ENCODE data around the gene RASSF5.
"Not testable (repeated sequence)": the region's sequence is repeated elsewhere in the genome, so short reads cannot be mapped to it uniquely, and the experiment has no call there.

The RASSF5 gene

GRCh38 chr1:206569556-206569955 lies 62.2 kb downstream of the RASSF5 start:
- DNase-seq (ENCODE audit: low read depth in 3 of 3): no peak

GRCh38 chr1:206570529-206570928 lies 63.2 kb downstream of the RASSF5 start:
- no peak for DNase-seq (ENCODE audit: low read depth in 3 of 3)

- DNase-seq (ENCODE audit: low read depth in 3 of 3): no peak
Observed at GRCh38 chr1:206572835-206573234, 65.5 kb downstream of the RASSF5 start.

GRCh38 chr1:206573319-206573718 lies 66.0 kb downstream of the RASSF5 start:
- no peak for DNase-seq (ENCODE audit: low read depth in 3 of 3)

GRCh38 chr1:206573762-206574161 lies 66.4 kb downstream of the RASSF5 start:
- DNase-seq (ENCODE audit: low read depth in 3 of 3): no peak

GRCh38 chr1:206575165-206575893 lies 68.0 kb downstream of the RASSF5 start:
- no peak for DNase-seq (ENCODE audit: low read depth in 3 of 3)

- no peak for DNase-seq (ENCODE audit: low read depth in 3 of 3)
Observed at GRCh38 chr1:206575894-206576737, 68.8 kb downstream of the RASSF5 start.

GRCh38 chr1:206577626-206578025 lies 70.3 kb downstream of the RASSF5 start:
- DNase-seq (ENCODE audit: low read depth in 3 of 3): no peak

GRCh38 chr1:206578068-206578977 lies 71.0 kb downstream of the RASSF5 start:
- DNase-seq (ENCODE audit: low read depth in 3 of 3): no peak

- no peak for DNase-seq (ENCODE audit: low read depth in 3 of 3)
Observed at GRCh38 chr1:206578978-206579374, 71.6 kb downstream of the RASSF5 start.

GRCh38 chr1:206579747-206580437 lies 72.6 kb downstream of the RASSF5 start:
- peak; percentile 83 to 89 (median 83) for DNase-seq (ENCODE audit: low read depth in 3 of 3)

- no peak for DNase-seq (ENCODE audit: low read depth in 3 of 3)
Observed at GRCh38 chr1:206580438-206581113, 73.2 kb downstream of the RASSF5 start.

GRCh38 chr1:206581114-206581497 lies 73.8 kb downstream of the RASSF5 start:
- not testable (repeated sequence) for DNase-seq (ENCODE audit: low read depth in 3 of 3)

GRCh38 chr1:206581571-206581981 lies 74.2 kb downstream of the RASSF5 start:
- DNase-seq (ENCODE audit: low read depth in 3 of 3): no peak

GRCh38 chr1:206582537-206582936 lies 75.2 kb downstream of the RASSF5 start:
- DNase-seq (ENCODE audit: low read depth in 3 of 3): no peak

GRCh38 chr1:206582971-206583706 lies 75.8 kb downstream of the RASSF5 start:
- DNase-seq (ENCODE audit: low read depth in 3 of 3): no peak

GRCh38 chr1:206583707-206584648 lies 76.6 kb downstream of the RASSF5 start:
- DNase-seq (ENCODE audit: low read depth in 3 of 3): peak; percentile 71 to 86 (median 79)

- DNase-seq (ENCODE audit: low read depth in 3 of 3): no peak
Observed at GRCh38 chr1:206584683-206585082, 77.4 kb downstream of the RASSF5 start.
